OCI-LY7 (cell line): ENCODE results near the gene SPP1.

Source experiments
- CTCF ChIP-seq: fragments of 200-600 bp; sonication (generic); conservative IDR thresholded peaks from 2 replicates; pipeline ENCODE4 v1.5.1; 2014; ENCODE audit warnings: mild to moderate bottlenecking, antibody characterized with exemption, low read length, moderate library complexity, mixed read lengths
- EZH2phosphoT487 ChIP-seq: fragments of 200-600 bp; sonication (generic); IDR thresholded peaks from 2 replicates; pipeline ENCODE4 v1.6.1; 2018; ENCODE audit warnings: low read depth, borderline replicate concordance, mild to moderate bottlenecking, mixed run types, antibody characterized with exemption, low read length, moderate library complexity, mixed read lengths

DNA sequence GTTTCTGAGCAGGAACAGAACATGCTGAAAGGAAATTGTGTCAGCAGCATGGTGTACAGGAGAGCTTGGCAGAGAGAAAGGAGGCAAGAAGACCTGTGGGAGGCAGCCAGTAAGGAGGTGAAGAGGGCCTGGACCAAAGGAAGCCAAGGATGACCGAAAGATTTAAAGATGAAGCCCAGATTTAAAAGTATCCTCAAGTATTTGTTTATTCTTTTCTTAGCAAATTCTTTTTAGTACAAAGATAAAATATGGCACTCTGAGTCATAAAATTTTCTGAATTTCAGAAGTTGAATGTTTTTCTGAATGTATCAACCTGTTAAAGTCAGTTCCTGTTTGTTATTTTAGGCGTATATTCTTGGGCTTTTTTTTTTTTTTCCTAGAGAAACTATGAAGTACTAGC is 35.5 kb downstream of the SPP1 start:
- TF ChIP-seq CTCF (no peak), EZH2phosphoT487 (no peak)
